Fibroblast of skin of right biceps (primary cell): Measurements from ENCODE around the gene MVD.
"Not testable (repeated sequence)": the region's sequence is repeated elsewhere in the genome, so short reads cannot be mapped to it uniquely, and the experiment has no call there.

Experiments used
- DNase-seq: peaks from one replicate; pipeline ENCODE4 v3.0.0-alpha.2; 2013

MVD gene

DNA sequence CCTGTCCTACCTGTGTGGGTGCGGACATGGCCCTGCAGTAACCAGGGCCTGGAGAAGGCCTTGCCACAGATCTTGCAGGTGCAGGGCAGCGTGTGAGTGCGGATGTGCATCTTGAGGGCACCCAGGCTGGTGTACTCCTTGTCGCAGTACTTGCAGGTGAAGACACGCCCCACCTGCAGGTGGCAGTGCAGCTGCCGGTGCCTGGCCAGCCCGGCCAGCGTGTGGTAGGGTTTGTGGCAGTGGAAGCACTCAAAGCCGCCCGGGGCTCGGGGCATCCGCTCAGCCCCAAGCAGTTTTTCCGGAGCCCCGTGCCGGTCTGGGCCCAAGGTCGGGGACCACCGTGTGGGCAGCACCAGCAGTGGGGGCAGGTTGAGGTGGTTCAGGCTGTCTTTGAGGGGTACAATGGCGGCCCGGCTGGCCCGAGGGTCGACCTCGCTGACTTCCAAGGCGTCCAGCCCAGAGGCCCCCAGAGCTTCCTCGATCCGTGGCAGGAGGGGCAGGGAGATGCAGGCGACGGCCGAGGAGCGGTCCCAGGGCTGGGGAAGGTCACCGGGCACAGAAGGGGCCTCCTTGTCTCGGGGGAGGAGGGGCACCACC lies 18.3 kb upstream of the MVD start:
- DNase-seq, result no peak

GRCh38 chr16:88680554-88681083 lies 17.7 kb upstream of the MVD start:
- DNase-seq, result no peak

DNA sequence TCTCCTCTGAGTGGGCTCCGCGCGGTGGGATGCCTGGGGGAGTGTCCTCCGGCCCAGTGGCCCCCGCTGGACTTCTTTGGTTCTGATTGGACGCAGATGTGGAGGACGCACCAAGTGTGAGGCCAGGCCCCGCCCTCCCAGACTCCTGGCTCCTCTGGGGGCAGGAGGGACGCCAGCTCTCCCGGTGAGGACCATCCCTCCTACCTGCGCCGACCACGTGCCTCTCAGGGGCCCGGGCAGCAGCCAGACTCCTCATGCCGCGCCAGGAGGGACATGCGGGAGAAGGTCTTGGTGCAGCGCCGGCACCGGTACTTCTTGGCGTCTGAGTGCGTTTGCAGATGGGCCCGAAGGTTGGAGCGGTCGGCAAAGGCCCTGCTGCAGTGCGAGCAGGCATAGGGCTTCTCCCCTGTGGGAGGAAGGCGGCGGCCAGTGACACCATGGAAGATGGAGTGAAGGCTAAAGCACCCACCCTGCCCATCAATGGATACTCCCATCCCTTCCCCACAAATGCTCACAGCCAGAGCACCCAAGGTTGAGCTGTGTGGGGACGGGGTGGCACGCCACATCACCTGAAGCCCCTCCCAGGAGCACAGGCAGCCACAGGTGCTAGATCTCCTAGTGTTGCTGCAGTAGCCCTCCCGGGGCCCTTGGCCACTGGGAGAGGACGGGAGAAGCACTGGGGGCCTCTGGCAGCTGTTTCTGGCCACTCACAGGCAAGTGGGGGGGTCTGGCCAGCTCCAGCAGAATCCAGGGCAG lies 15.5 kb upstream of the MVD start:
- DNase-seq, result no peak

- no peak for DNase-seq
Observed at GRCh38 chr16:88677721-88678120, 14.8 kb upstream of the MVD start.

GRCh38 chr16:88676502-88677242 lies 13.8 kb upstream of the MVD start:
- DNase-seq, result no peak

DNA sequence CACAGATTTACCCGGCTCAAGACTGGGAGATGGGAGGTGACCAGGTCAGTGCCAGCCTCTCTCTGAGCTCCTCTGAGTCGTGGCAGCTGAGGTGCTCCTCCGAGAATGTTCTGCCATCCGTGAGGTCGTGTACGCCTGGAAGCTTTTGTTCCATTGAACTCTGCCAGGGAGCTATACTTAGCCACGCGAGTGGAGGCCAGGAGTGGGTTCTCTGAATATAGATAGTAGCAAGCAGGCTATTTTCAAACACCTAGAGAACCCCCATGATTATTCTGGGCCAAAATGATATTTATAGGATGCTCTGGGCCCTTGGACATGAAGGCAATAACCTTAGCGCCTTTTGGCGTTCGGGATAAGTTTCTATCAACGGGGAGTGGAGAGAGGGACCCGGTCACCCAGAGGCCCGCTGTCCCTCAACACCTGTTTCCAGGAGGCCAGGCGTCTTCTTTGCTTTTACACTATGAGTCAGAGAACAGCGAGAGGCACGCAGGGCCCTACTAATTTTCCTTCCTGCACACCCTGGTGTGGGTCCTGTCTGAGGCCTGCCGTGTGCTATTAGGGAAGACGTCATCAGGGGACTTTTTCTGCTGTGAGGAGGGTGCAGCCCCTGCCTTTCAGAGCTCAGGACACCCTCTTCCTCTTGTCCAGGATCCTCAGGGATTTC lies 11.0 kb upstream of the MVD start:
- no peak for DNase-seq

GRCh38 chr16:88672776-88673175 lies 9.9 kb upstream of the MVD start:
- no peak for DNase-seq

GRCh38 chr16:88671806-88672205 lies 8.9 kb upstream of the MVD start:
- no peak for DNase-seq

DNA sequence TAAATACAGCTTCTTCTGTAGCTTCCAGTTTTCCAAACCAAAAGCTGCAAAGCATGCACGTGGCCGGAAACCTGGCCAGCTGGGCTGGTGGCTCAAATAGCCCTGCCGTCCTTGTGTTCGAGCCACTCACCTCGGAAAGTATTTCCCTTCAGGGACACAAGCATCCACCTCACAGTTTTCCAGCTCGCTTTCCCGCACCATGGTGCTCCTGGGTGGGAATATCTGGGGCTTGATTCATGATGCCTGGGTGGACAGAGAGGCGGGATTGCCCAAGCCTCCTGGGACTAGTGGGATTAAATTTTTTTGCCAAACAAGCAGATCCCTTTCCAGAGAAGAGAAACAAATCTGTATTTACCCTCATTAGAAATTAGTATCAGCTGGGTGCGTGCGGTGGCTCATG lies 7.1 kb upstream of the MVD start:
- DNase-seq, result peak; percentile 20

DNA sequence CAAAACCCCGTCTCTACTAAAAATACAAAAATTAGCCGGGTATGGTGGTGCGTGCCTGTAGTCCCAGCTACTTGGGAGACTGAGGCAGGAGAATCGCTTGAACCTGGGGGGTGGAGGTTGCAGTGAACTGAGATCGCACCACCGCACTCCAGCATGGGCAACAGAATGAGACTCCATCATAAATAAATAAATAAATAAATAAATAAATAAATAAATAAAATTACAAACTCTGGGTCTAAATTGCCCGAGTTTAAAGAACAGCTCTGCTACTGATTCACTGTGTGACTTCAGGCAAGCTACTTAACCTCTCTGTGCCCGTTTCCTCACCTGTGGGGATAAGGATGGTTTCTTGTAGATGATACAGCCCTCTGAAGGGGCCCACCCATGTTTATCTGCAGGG lies 6.6 kb upstream of the MVD start:
- not testable (repeated sequence) for DNase-seq

GRCh38 chr16:88667461-88667860 lies 4.6 kb upstream of the MVD start:
- no peak for DNase-seq

GRCh38 chr16:88665570-88665969 lies 2.7 kb upstream of the MVD start:
- no peak for DNase-seq

GRCh38 chr16:88665148-88665547 lies 2.3 kb upstream of the MVD start:
- DNase-seq, result no peak

GRCh38 chr16:88662222-88662842 lies 559 bp downstream of the MVD start:
- DNase-seq, result no peak

- DNase-seq, result no peak
Observed at GRCh38 chr16:88661468-88661867, 1.4 kb downstream of the MVD start.

GRCh38 chr16:88659160-88659559 lies 3.7 kb downstream of the MVD start:
- no peak for DNase-seq

GRCh38 chr16:88658714-88659113 lies 4.2 kb downstream of the MVD start:
- DNase-seq, result no peak

- DNase-seq, result no peak
Observed at GRCh38 chr16:88657371-88657770, 5.5 kb downstream of the MVD start.

DNA sequence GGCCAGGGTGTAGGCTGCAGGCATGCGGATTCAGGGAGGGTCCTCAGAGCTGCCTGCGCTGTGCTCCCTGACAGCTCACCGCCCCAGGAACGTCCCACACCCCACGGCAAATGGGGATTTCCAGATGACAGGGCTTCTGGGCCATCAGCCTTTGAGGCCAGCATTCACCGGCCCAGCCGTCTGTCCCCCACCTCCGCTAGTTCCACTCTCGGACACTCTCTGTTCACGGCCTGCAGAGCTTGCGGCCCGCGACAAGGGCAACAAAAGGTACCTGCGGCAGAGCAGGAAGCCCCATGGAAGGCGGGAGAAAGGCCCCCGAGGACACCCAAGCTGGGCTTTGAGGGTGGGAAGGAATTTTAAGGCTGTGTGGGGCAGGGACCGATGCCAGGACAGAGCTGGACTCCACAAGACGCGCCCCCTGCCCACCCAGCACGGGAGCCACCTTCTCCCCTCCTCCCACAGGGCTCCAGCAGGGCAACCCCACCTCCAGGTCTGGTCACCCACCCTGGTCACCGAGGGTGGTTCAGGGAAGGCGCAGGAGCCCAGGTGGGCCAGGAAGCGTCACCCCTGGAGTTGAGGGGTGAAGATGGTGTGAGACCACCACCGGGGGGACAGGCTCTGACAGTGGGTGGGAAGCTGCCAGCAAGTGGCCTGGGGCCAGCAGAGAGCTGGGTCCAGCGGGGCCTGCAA lies 6.5 kb downstream of the MVD start:
- no peak for DNase-seq

- DNase-seq, result no peak
Observed at GRCh38 chr16:88655733-88656281, 7.1 kb downstream of the MVD start.

DNA sequence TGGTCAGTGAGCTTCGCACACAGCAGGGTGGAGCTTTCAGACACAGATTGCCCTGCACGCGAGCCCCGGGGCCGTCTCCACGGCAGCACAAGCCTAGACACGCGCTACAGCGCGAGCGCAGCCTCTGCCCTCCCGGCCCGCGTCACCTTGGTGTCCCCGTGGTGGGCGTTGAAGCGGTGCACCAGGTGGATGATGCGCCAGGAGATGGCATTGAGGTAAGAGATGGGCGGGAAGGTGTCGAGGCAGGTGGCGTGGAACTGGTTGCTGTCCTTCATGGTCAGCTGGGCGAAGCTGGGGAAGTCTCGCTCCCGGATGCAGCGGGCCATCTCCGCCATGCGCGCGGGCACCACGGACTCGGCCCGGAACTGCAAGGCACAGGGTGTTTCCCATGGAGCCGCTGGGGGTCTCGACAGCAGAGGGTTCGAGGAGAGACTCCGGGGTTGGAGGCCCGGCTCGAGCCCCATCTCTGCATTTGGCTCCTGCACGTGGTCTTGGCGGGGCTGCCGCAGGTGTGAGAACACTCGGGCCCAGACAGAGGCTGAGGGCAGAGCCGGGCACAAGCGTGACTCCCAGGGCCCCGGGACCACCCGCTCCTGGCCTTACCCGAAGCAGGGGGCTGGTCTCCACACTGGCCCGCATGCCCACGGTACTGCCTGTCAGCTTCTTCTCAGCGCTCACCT lies 7.7 kb downstream of the MVD start:
- no peak for DNase-seq
